ENCODE measurements around the gene PEMT. TPM values are rescaled to one million over a fixed set of nuclear protein-coding genes. Genes with fewer than 3 reads are reported as not detected.

The PEMT gene
- total and polyA plus RNA-seq, 4 donors, result 18.7 to 59.1 (median 34.4) TPM

DNA sequence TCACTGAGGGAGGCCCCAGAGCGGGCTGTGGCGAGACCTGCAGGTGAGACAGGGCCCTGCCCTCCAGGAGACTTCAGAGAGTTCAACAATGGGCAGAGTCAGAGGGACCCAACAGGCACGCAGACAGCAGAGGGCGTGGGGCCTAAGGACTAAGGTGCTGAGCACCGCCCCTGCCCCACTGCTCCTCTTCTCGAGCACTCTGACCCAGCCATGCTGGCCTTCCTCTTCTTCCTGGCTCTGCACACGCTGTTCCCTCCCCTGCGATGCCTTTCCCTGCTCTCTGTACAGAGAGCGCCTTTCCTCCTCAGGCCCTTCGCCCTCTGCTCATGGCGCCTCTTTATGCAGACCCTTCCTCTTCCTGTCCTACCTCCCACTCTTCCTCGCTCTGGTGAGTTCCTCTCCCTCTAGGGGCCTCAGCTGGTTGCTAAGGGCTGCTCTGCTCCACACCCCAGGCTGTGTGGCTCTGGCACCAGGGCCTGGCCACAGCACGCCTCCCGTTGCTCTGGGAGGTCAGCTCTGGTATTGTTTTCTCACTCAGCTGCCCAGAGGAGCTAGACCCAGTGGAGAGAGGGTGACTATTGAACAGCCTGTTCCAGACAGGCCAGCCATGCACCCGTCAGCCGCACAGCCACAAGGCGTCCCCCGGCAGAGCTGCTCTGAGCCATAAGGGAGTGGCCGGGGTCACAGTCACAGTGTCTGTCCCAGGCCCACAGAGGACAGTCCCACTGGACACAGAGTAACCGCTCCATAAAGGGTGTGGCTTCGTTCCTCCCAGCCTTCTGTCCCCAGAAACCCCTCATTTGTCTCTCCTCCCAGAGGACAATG lies 81.7 kb downstream of the PEMT start:
- Histone ChIP-seq H3K9me3 (ENCODE audit: control insufficient read depth in 4 of 4, insufficient read depth in 3 of 4, low read length in 3 of 4) (no peaks in the 10 kb centered on the region), H3K9ac (ENCODE audit: insufficient read depth in 1 of 2, low read length in 2 of 2) (no peak overlapping the region), H3K4me1 (ENCODE audit: control insufficient read depth in 5 of 5, insufficient read depth in 5 of 5, low read length in 5 of 5) (peaks cover 0 to 11% (median 0%) of the 10 kb centered on the region in 5 donors), H3K36me3 (ENCODE audit: control insufficient read depth in 4 of 4, insufficient read depth in 4 of 4, low read length in 4 of 4) (no peaks in the 10 kb centered on the region), H3K27ac (ENCODE audit: low read depth in 1 of 2, low read length in 1 of 2) (no peak overlapping the region), H3K4me3 (no peak overlapping the region), H3K27me3 (ENCODE audit: control insufficient read depth in 3 of 3, insufficient read depth in 3 of 3, low read length in 2 of 3) (no peaks in the 10 kb centered on the region)
- 92 to 94% methylated on average over 21 of the region's 21 CpGs for WGBS, 2 donors
- TF ChIP-seq, protein P1, sequence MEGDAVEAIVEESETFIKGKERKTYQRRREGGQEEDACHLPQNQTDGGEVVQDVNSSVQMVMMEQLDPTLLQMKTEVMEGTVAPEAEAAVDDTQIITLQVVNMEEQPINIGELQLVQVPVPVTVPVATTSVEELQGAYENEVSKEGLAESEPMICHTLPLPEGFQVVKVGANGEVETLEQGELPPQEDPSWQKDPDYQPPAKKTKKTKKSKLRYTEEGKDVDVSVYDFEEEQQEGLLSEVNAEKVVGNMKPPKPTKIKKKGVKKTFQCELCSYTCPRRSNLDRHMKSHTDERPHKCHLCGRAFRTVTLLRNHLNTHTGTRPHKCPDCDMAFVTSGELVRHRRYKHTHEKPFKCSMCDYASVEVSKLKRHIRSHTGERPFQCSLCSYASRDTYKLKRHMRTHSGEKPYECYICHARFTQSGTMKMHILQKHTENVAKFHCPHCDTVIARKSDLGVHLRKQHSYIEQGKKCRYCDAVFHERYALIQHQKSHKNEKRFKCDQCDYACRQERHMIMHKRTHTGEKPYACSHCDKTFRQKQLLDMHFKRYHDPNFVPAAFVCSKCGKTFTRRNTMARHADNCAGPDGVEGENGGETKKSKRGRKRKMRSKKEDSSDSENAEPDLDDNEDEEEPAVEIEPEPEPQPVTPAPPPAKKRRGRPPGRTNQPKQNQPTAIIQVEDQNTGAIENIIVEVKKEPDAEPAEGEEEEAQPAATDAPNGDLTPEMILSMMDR (IDR thresholded peaks at IDR 0.05; ENCODE audit: control extremely low read depth, extremely low read depth), result no peak
- ATAC-seq (ENCODE audit: insufficient read depth, low FRiP score) (no peak), DNase-seq (no peak)

DNA sequence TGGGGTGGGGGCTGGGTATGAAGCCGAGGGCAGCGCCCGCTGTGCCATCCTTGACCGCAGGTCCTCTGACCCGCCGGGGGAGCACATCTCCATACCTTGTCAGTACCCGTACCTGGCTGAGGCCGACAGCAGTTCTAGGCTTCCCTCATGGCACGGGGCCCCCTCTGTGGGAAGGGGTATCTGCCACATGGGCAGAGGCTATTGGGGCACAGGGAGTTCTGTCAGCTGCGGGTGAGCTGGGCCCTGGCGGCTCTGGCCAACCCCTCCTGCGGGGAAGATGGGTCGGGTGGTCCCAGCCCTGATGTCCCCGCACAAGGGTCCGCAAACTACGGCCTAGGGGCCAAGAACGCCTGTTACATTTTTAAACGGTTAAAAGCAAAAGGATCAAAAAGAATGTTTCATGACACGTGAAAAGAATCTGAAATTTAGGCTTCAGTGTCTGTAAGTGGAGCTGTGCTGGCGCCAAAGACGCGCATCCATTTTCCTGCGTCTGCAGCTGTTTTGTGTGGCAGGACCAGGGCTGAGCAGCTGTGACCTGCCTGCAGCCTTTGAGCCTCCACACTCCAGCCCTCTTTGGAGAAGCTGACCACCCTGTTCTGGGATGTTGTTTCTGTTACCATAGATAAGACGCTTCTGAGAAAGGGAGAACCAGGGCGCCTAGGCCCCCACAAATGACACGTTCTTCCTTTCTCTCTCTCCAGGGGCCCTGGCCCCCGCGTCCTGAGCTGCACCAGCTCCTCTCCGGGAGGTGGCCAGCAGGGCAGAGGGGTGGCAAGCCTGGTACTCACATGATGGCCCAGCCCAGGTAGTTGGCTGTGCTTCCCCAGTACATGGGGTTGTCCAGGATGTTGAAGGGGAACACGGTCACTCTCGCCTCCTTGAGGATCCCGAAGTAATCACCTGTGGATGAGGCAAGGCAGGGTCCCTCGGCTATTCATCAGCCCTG lies 82.6 kb downstream of the PEMT start:
- Histone ChIP-seq H3K27me3 (ENCODE audit: control insufficient read depth in 3 of 3, insufficient read depth in 3 of 3, low read length in 2 of 3) (no peaks in the 10 kb centered on the region), H3K4me1 (ENCODE audit: control insufficient read depth in 5 of 5, insufficient read depth in 5 of 5, low read length in 5 of 5) (peaks cover 0 to 11% (median 0%) of the 10 kb centered on the region in 5 donors), H3K4me3 (no peak overlapping the region), H3K9me3 (ENCODE audit: control insufficient read depth in 4 of 4, insufficient read depth in 3 of 4, low read length in 3 of 4) (no peaks in the 10 kb centered on the region), H3K36me3 (ENCODE audit: control insufficient read depth in 4 of 4, insufficient read depth in 4 of 4, low read length in 4 of 4) (no peaks in the 10 kb centered on the region), H3K9ac (ENCODE audit: insufficient read depth in 1 of 2, low read length in 2 of 2) (no peak overlapping the region), H3K27ac (ENCODE audit: low read depth in 1 of 2, low read length in 1 of 2) (no peak overlapping the region)
- TF ChIP-seq, protein P1 (IDR thresholded peaks at IDR 0.05; ENCODE audit: control extremely low read depth, extremely low read depth), result no peak
- WGBS, 2 donors, result 90 to 91% methylated on average over 33 of the region's 33 CpGs
- DNase-seq (no peak), ATAC-seq (ENCODE audit: insufficient read depth, low FRiP score) (no peak)

DNA sequence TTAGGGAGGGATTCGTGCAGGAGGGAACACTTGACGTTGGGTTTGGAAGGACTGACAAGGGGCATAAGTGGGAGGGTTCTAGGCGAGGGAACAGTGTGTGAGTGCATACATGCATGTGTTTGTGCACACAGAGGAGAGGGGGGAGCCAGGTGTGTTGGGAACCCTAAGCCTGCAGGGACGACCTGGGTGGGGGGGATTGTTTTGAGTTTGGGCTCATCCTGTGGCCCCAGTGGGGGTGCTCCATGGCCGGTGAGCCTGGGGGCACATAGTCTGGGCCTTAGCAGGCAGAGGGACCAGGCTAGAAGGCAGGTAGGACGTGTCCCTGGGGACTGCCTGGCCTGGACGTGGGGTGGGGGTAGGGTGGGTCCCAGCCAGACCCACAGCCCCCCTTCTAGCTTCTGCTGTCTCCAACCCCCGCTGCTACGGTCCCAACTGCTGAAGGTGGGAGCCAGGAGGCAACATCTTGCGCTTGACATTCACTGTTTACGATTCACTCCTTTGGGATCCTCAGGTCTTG lies 83.4 kb downstream of the PEMT start:
- WGBS, 2 donors, result 91% methylated on average over 11 of the region's 11 CpGs
- no peak overlapping the region for H3K27ac ChIP-seq (ENCODE audit: low read depth in 1 of 2, low read length in 1 of 2)
- no peaks in the 10 kb centered on the region for H3K36me3 ChIP-seq (ENCODE audit: control insufficient read depth in 4 of 4, insufficient read depth in 4 of 4, low read length in 4 of 4)
- no peak overlapping the region for H3K4me3 ChIP-seq
- no peak for ATAC-seq (ENCODE audit: insufficient read depth, low FRiP score)
- no peaks in the 10 kb centered on the region for H3K9me3 ChIP-seq (ENCODE audit: control insufficient read depth in 4 of 4, insufficient read depth in 3 of 4, low read length in 3 of 4)
- peaks cover 0 to 11% (median 0%) of the 10 kb centered on the region in 5 donors for H3K4me1 ChIP-seq (ENCODE audit: control insufficient read depth in 5 of 5, insufficient read depth in 5 of 5, low read length in 5 of 5)
- TF ChIP-seq, protein P1 (IDR thresholded peaks at IDR 0.05; ENCODE audit: control extremely low read depth, extremely low read depth), result no peak
- H3K27me3 ChIP-seq (ENCODE audit: control insufficient read depth in 3 of 3, insufficient read depth in 3 of 3, low read length in 2 of 3), result no peaks in the 10 kb centered on the region
- no peak overlapping the region for H3K9ac ChIP-seq (ENCODE audit: insufficient read depth in 1 of 2, low read length in 2 of 2)
- DNase-seq, result no peak

All from lung (tissue), 12 donors.